ENCODE results near the gene GON4L. TPM values are rescaled to one million over a fixed set of nuclear protein-coding genes. Genes with fewer than 3 reads are reported as not detected.

Gene GON4L
- total RNA-seq, 1 experiment from 2014 or later: 53.4 TPM

DNA sequence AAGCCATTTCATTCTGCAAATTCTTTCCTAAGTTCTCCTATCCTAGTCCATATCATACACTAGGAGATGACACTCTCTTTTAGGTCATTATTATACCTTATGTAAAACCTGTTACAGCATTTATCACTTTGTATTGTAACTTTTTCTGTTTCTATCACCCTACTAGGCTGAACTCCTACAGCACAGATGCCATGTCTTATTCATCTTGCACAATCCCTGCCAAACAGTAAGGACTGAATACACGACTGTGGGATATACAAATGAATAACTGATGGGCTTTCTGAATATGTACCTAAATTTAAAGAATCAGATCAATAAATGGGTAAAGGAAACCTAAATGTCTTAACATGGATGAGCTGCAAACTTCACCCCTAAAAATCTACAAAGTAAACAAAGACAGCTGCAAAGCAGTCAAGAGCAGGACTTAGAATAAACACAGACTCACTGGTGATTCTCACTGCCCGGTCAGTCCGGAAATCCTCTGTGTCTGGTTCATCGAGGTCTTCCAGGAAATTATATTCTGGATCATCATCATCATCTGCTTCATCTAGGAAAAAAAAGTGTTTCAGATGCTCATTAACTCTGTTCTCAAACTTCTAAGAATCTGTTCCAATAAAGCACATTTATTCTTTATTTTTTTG, 62.3 kb downstream of the GON4L start:
- Mint-ChIP-seq H3K9me3 (no peaks in the 10 kb centered on the region), H3K4me1 (no peaks in the 10 kb centered on the region), H3K27me3 (ENCODE audit: low read depth) (no peaks in the 10 kb centered on the region), H3K4me3 (no peak overlapping the region), H3K36me3 (ENCODE audit: insufficient read depth in 1 of 3, low read depth in 3 of 3) (peaks cover 12 to 51% (median 28%) of the 10 kb centered on the region in 3 experiments; a peak in 6 of 7 replicates), H3K27ac (no peak overlapping the region)
- Histone ChIP-seq H3K9me3 (ENCODE audit: control insufficient read depth, low read depth, low read length) (no peaks in the 10 kb centered on the region), H2BK20ac (ENCODE audit: low read depth, low read length, poor library complexity, severe bottlenecking) (no peak overlapping the region), H2BK15ac (ENCODE audit: low read depth, low read length) (no peak overlapping the region), H2AFZ (ENCODE audit: low read length) (no peak overlapping the region), H3K4me2 (ENCODE audit: insufficient read depth, insufficient read length, low read length) (no peak overlapping the region), H2AK5ac (ENCODE audit: insufficient read length, low read length) (no peak overlapping the region), H4K91ac (ENCODE audit: insufficient read length, low read depth, low read length) (no peak overlapping the region), H2BK5ac (ENCODE audit: insufficient read length, low read length) (no peak overlapping the region), H2BK120ac (ENCODE audit: low read depth, low read length, poor library complexity, severe bottlenecking) (no peak overlapping the region), H4K20me1 (ENCODE audit: control insufficient read depth, insufficient read depth, insufficient read length) (no peaks in the 10 kb centered on the region), H3K4me1 (ENCODE audit: insufficient read depth, low read length) (no peaks in the 10 kb centered on the region), H4K8ac (replicated peaks; ENCODE audit: insufficient read length, low read depth, low read length) (no peak overlapping the region), H3T11ph (ENCODE audit: low read length) (no peak overlapping the region), H3K79me1 (ENCODE audit: insufficient read depth, low read depth, low read length, poor library complexity, severe bottlenecking) (no peaks in the 10 kb centered on the region), H3K79me2 (ENCODE audit: insufficient read depth, low read length) (no peaks in the 10 kb centered on the region), H3K4ac (ENCODE audit: low read depth, low read length) (no peak overlapping the region), H3K27me3 (ENCODE audit: insufficient read depth, low read length) (no peaks in the 10 kb centered on the region), H3K27ac (ENCODE audit: insufficient read length, low read depth, low read length) (no peak overlapping the region), H3K14ac (ENCODE audit: insufficient read depth, low read length) (no peak overlapping the region), H3K23ac (ENCODE audit: insufficient read length, low read depth, low read length) (no peak overlapping the region), H4K5ac (ENCODE audit: insufficient read length, low read depth, low read length) (no peak overlapping the region), H3K9ac (ENCODE audit: extremely low read depth, insufficient read length, low read length) (no peak overlapping the region), H2BK12ac (ENCODE audit: insufficient read length, low read depth, low read length) (no peak overlapping the region), H3K23me2 (ENCODE audit: insufficient read length, low read depth, low read length, poor library complexity, severe bottlenecking) (no peaks in the 10 kb centered on the region), H3K56ac (ENCODE audit: insufficient read length, low read depth, low read length) (no peak overlapping the region), H3K18ac (ENCODE audit: insufficient read length, low read depth, low read length) (no peak overlapping the region)
- no peak for TF ChIP-seq CTCF (conservative IDR thresholded peaks at IDR 0.05)
- no peak for DNase-seq
- WGBS (ENCODE audit: extremely low coverage, insufficient read length, low lambda C conversion rate): no CpG with 5 or more reads among the region's 4 CpGs
